NCI-H187 treated with DMSO at 0.1 percent for 48 hours (cell line): Measurements from ENCODE around the gene RNF169.
"Not testable (repeated sequence)": the region's sequence is repeated elsewhere in the genome, so short reads cannot be mapped to it uniquely, and the experiment has no call there.

ENCODE experiments used
- DNase-seq: peaks from one replicate; lab custom pipeline; 2025; lab: John Stamatoyannopoulos, UW

The RNF169 gene

DNA sequence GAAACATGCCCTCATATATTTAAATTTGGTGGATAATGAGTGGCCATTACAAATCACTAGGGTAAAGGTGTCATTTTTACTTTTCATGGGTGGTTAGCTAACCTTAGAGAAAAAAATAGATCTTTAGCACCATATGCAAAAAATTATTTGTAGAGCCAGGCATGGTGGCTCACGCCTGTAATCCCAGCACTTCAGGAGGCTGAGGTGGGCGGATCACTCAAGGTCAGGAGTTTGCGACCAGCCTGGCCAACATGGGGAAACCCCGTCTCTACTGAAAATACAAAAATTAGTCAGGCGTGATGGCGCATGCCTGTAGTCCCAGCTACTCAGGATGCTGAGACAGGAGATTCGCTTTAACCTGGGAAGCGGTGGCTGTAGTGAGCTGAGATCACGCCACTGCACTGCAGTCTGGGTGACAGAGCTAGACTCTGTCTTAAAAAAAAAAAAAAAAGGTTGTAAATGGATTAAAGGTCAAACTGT lies 19.6 kb downstream of the RNF169 start:
- DNase-seq: not testable (repeated sequence)

GRCh38 chr11:74769055-74769707 lies 20.5 kb downstream of the RNF169 start:
- no peak for DNase-seq

DNA sequence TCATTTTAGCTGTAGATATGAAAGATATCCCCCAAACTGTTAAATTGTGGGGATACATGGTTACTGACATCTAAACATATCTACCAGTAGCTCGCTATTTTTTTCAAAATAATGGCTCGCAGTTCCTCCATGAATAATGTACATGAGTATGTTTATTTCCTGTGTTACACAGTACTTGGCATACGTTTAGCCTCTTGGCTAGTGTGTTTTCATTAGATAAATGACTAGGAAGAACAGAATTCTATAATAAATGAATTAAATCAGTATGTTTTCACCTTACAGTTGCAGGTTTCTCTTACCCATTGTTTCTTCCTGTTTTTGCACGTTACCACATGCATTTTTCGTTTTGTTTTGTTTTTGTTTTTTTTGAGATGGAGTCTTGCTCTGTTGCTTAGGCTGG lies 21.8 kb downstream of the RNF169 start:
- DNase-seq: no peak

DNA sequence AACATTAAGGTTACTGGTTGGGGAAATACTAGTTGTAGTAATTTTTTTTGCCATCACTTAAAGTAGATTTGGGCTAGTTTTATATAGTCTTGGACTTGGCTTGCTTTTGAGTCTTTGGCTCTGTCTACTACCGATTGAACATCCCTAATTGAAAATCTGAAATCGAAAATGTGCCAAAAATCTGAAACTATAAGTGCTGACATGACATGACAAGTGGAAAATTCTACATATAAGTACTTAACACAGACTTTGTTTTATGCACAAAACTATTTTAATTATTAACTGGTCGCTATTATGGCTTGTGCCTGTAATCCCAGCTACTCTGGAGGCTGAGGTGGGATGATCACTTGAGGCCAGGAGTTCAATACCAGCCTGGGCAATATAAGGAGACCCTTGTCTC lies 22.5 kb downstream of the RNF169 start:
- no peak for DNase-seq

DNA sequence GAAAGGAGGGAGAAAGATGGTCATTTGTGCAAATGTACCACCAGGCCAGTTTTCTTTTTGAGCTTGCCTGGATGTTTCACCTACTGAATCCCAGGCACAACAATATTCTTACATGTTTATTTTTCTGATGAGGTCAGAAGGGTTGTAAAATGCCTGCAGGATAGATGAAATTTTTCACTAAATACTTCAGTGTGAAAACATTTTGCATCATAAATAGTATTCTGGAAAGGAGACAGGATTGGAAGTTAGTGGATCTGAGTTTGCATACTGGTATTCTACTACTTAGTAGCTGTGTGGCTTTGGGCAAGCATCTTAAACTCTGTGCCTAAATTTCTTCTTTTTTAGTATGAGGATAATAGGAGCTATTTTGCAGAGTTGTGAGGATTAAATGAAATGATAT lies 24.8 kb downstream of the RNF169 start:
- DNase-seq: no peak

DNA sequence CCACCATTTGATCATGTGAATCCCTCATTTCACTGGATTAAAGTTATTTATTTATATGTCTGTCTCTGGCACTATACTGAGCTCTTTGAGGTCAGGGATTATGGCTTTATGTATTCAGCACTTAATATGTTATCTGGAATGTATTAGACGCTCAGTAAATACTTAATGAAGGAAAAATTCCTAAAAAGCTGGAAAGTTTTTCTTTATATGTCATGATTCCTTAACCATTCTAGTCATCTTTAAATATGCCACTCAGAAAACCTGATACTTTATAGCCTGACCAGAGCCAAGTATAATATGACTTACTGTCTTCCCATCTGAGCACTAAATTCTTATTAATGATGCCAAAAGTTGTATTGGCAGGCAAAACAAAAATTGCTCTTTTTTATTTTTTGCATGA lies 27.1 kb downstream of the RNF169 start:
- no peak for DNase-seq

DNA sequence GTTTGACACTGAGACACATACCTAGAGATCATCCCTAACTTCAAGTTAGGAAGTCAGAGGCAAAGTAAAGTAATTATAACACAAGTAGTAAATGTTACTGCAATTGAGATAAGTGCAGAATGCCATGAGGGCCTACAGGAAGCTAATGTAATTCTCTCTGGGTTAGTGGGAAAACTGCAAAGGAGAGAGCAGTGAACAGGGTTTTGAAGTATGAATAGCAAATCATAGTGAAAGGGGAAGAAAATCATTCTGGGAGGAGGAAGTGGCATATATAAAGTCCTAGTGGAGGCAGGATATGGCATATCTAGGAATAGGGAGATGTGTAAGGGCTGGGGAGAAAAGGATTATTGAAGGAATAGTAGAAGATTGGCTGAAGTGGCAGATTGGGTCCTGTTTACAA lies 27.9 kb downstream of the RNF169 start:
- DNase-seq: no peak

- DNase-seq: no peak
These were observed 28.4 kb downstream of the RNF169 start for GRCh38 chr11:74777038-74777437.

DNA sequence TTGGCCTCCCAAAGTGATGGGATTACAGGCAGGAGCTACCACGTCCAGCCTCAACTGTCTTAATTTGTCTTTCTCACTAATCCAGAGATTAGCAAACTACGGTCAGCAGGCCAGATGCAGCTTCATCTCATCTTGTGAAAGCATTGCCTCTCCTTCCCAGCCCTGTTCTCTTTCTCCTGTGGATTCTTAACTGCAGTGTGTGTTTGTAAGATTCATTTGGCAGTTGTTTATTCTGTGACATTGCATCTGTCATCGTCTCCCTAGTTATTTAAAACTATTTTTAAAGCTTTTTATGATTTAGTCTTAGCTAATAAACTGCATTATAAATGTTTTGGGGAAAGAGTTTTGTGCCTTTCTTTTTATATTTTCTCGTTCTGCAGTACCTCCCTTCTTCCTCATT lies 29.2 kb downstream of the RNF169 start:
- no peak for DNase-seq

GRCh38 chr11:74778581-74778980 lies 29.9 kb downstream of the RNF169 start:
- no peak for DNase-seq

DNA sequence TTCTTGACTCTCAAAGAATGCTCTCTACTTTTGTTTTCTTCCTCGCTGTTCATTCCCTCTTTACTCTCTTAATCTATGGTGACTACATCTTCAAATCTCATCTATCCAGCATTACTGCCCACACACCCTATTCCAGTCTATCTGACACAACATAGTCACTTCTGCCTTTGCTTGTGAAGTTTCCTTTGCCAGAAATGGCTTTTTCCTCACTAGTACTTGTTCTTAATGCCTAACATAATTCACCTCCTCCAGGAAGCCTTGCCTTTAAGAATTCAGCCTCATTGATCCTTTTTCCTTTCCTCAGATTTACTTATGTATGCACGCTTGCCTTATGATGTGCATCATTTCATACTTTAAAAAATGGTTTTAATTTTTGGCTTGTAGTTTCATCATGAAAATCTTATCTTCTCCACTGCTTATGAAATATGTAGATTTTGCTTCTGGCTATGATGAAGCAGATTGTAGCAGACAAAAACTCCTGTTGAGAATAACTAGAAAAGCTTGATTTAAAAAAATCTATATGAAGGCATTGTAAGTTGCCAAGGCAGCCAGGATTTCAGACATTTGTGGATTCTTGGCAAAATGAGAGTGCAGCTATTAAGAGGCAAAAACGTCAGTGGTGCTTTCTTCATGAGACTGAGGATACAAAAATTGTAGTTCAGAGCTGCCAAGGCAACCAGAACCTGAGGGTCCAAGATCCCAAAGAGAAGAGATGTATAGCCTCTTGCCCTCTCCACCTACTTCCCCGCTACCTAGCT lies 31.8 kb downstream of the RNF169 start:
- DNase-seq: no peak

DNA sequence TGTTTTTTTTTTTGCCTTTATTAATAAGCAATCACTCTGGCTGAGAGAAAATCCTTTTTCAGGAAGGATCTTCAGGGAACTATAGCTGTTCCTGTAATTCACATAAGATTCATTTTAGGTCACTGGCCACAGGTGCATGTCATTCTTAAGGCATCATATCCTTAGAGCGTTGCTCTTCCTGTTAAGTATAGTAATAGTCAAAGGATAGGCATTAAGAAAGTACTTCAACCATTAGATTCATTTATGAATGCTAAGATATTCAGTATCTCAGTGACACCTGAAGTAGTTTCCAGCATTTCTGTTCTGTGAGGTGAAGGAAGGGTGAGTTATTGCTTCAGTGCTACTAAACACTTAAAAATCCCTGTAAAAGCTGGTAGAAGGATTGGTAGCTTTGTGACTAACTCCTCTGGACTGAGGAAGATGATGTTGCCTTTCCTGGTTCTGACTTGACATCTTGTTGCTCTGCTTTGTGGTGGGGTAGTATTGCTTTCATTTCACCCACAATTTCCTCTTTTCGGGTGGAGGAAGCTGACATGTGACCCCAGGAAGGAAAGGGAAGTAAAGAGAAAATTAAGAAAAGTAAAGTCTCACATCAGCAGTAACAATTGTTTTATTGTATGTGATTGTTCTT lies 34.7 kb downstream of the RNF169 start:
- no peak for DNase-seq

GRCh38 chr11:74784234-74784633 lies 35.6 kb downstream of the RNF169 start:
- DNase-seq: no peak

GRCh38 chr11:74784726-74785125 lies 36.1 kb downstream of the RNF169 start:
- DNase-seq: no peak

DNA sequence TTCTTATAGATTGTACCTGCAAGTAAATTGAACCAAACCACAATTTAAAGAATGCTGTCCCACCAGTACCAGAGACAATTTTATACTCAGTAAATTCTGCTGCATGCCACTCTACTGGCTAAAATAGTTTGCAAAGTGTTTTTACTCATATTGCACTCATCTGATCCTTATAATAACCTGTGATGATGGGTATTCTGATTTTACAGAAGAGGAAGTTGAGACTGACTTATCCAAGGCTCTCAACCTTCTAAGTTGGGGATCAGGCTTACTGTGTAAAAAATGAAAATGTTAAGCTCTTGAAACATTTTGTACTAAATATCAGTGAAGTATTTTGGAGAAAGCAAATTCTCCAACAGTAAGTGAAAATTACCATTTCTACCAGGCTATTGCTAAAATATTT lies 37.9 kb downstream of the RNF169 start:
- DNase-seq: no peak

DNA sequence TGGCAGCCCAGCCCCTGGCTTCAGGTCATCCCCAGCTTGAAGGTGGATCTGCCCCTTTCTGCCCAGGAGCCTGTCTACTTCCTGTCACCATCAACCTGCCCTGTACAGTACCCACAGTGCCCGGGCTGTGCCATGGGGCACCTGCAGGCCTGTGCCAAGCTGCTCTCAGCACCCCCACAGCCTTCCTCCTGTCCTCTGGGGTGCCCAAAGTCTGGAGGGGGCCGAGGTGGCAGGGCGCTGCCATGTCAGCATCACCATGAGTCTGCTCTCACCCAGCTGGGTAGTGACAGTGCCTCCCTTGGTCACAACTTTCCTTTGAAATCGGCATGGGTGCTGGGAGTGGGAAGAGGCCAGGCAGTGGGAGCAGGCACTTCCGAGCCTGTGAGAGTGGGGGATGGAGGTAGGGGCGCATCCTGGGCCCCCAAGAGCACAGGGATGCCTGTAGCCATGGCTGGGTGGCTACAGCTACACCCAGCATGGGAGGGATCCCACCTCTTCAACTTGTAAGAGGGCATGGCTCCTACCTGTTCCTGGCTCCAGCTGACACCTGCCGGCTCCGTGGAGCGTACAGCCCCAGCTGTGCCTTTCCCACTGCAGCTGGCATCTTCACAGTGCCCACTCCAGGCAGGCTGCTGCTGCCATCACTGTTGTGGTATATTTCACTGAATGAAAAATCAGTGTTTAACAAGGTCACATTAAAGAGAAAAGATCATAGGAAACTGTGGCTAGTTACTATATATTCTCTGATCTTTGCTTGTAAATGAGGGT lies 42.9 kb downstream of the RNF169 start:
- DNase-seq: no peak

DNA sequence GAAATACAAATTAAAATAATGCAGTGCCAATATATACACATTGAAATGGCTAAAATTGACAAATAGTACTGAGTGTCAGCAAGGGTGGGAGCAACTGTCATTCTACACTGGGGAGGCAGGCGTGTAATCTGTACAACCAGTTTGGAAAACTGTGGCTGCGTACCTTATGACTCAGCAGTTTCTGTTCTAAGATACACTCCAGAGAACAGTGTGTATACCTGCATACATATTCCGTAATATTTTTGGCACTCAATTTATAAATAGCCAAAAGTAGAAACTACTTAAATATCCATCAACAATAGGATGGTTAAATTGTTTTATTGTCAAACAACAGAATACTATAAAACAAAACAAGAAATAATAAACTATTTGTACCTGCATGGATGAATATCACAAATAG lies 57.6 kb downstream of the RNF169 start:
- DNase-seq: no peak

- no peak for DNase-seq
These were observed 61.2 kb downstream of the RNF169 start for GRCh38 chr11:74809801-74810200.

- no peak for DNase-seq
These were observed 67.3 kb downstream of the RNF169 start for GRCh38 chr11:74815966-74816365.

GRCh38 chr11:74816664-74817063 lies 68.0 kb downstream of the RNF169 start:
- DNase-seq: no peak

DNA sequence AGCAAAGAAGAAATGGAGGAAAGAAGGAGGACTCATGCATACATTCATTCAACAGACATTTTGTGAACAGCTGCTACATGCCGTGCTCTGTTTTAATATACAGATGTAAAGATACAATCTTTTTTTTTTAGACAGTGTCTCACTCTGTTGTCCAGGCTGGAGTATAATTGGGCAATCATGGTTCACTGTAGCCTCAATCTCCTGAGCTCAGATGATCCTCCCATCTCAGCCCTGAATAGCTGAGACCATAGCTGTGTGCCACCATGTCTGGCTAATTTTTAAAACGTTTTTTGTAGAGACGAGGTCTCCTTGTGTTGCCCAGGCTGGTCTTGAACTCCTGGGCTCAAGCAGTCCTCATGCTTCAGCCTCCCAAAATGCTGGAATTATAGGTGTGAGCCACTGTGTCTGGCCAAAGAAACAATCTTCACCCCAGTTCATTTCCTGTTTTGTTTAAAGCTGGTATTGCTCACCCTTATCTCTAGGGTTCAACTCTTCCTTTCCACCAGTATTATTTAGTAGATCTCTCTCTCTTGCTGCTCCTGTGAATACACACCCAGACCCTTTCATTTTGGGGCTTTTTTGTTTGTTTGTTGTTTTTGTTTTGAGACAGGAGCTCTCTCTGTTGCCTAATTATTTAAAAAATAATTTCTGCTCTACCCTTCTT lies 69.8 kb downstream of the RNF169 start:
- DNase-seq: no peak

DNA sequence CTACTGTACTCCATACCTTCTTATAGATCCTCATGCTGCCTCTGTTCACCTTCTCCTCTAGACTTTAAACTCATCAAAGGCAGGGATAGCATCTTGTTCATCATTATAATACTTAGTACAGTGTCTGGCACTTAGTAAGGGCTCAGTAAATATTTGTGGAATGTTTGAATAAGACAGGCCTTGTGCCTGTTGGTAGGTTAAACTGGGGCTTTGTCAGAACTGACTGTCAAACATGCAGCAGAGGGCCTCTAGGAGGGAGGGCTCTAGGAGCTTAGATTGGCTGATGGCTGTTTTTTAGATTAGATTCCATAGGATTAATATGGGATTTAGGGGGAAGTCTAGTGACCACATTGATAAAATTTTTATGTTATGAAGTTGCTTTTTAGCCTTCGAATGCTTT lies 70.8 kb downstream of the RNF169 start:
- DNase-seq: no peak
